Glutamatergic neuron (in vitro differentiated cells): ENCODE measurements around the gene TUBB4A. TPM values are rescaled to one million over a fixed set of nuclear protein-coding genes. Genes with fewer than 3 reads are reported as not detected.
A peak's percentile ranks its signal among the peaks of the same experiment; 100 is the strongest.
"Not testable (repeated sequence)": the region's sequence is repeated elsewhere in the genome, so short reads cannot be mapped to it uniquely, and the experiment has no call there.

Experiments
- DNase-seq: peaks from one replicate; pipeline ENCODE4 v3.0.0; 2022
- H3K27ac Mint-ChIP-seq: one replicate; pipeline ENCODE4 v1.8.0; 2020; ENCODE audit warnings: mild to moderate bottlenecking, mixed read lengths, inconsistent platforms; ENCODE audit not compliant: unreplicated experiment
- H3K27me3 Mint-ChIP-seq: one replicate; pipeline ENCODE4 v1.8.0; 2020; ENCODE audit warnings: mild to moderate bottlenecking, moderate library complexity, mixed read lengths, inconsistent platforms; ENCODE audit not compliant: unreplicated experiment
- H3K36me3 Mint-ChIP-seq: one replicate; pipeline ENCODE4 v1.8.0; 2020; ENCODE audit warnings: mild to moderate bottlenecking, mixed read lengths, inconsistent platforms; ENCODE audit not compliant: unreplicated experiment
- H3K4me1 Mint-ChIP-seq: one replicate; pipeline ENCODE4 v1.8.0; 2020; ENCODE audit warnings: mild to moderate bottlenecking, low read depth, mixed read lengths, inconsistent platforms; ENCODE audit not compliant: unreplicated experiment
- H3K4me3 Mint-ChIP-seq: one replicate; pipeline ENCODE4 v1.8.0; 2020; ENCODE audit warnings: mild to moderate bottlenecking, mixed read lengths, inconsistent platforms; ENCODE audit not compliant: unreplicated experiment
- H3K9me3 Mint-ChIP-seq: one replicate; pipeline ENCODE4 v1.8.0; 2020; ENCODE audit warnings: mild to moderate bottlenecking, moderate library complexity, mixed read lengths, inconsistent platforms; ENCODE audit not compliant: unreplicated experiment
- CTCF ChIP-seq: fragments of 200-600 bp; sonication (generic); IDR thresholded peaks from one replicate; pipeline ENCODE4 v1.5.0; 2021; ENCODE audit not compliant: partially characterized antibody, unreplicated experiment
- long read RNA-seq: library from polyadenylated mRNA; unstranded; transcript quantifications from one replicate; pipeline ENCODE4 v2.0.0, GENCODE V29; 2020; ENCODE audit not compliant: unreplicated experiment
- total RNA-seq: library from RNA; stranded (reverse); fragmentation: NEBNext Ultra II Directional; extraction: Animal tissue kit (Norgen Biotek cat#: 25700); gene quantifications from one replicate; pipeline ENCODE4 v1.2.1, GENCODE V29; 2021; ENCODE audit not compliant: unreplicated experiment

The TUBB4A gene
- 225 TPM for total RNA-seq
- long read RNA-seq, transcript TUBB4A-201 (4 exons, 2,552 nt): major isoform, 12 of 13 reads
- long read RNA-seq, partial matches to known transcripts: 0 of 13 reads
- long read RNA-seq, other reads (novel, unspliced or antisense): 1 of 13 reads

- peaks cover 5% of the 10 kb centered on the region for H3K9me3 Mint-ChIP-seq
- H3K36me3 Mint-ChIP-seq: peaks cover 7% of the 10 kb centered on the region
- H3K4me3 Mint-ChIP-seq: peak within 1 kb of the TSS; percentile 99
- DNase-seq: peak; percentile 80
- peaks cover 10% of the 10 kb centered on the region for H3K27me3 Mint-ChIP-seq
- H3K4me1 Mint-ChIP-seq: peaks cover 4% of the 10 kb centered on the region
- no peak for TF ChIP-seq CTCF
- H3K27ac Mint-ChIP-seq: peak within 1 kb of the TSS; percentile 97
Measured at GRCh38 chr19:6501740-6502648, at the start of gene TUBB4A. Gene TUBB4A (minus strand): TSS chr19:6502309. CDS start chr19:6502212, 97 bp downstream.

- Mint-ChIP-seq H3K27ac (no peak overlapping the region), H3K27me3 (no peaks in the 10 kb centered on the region)
Measured at GRCh38 chr19:6551091-6551490, 49.0 kb upstream of the TUBB4A start.

GRCh38 chr19:6550679-6551078 is 48.6 kb upstream of the TUBB4A start:
- not testable (repeated sequence) for H3K9me3 Mint-ChIP-seq, DNase-seq, H3K27me3 Mint-ChIP-seq, H3K4me3 Mint-ChIP-seq, H3K4me1 Mint-ChIP-seq, H3K36me3 Mint-ChIP-seq, H3K27ac Mint-ChIP-seq

More at GRCh38 chr19:6551091-6551490, 49.0 kb upstream of the TUBB4A start:
- DNase-seq: no peak
- Mint-ChIP-seq H3K4me1 (peaks cover 1% of the 10 kb centered on the region), H3K36me3 (peaks cover 5% of the 10 kb centered on the region), H3K4me3 (no peak overlapping the region), H3K9me3 (peaks cover 9% of the 10 kb centered on the region)
- no peak for TF ChIP-seq CTCF

- H3K9me3 Mint-ChIP-seq: peaks cover 5% of the 10 kb centered on the region
- peaks cover 5% of the 10 kb centered on the region for H3K36me3 Mint-ChIP-seq
- no peaks in the 10 kb centered on the region for H3K27me3 Mint-ChIP-seq
- no peak overlapping the region for H3K4me3 Mint-ChIP-seq
- TF ChIP-seq CTCF: no peak
- H3K27ac Mint-ChIP-seq: no peak overlapping the region
- DNase-seq: no peak
- no peaks in the 10 kb centered on the region for H3K4me1 Mint-ChIP-seq
Measured at GRCh38 chr19:6543866-6544347, 41.8 kb upstream of the TUBB4A start.

GRCh38 chr19:6540918-6541689 is 39.0 kb upstream of the TUBB4A start:
- Mint-ChIP-seq H3K9me3 (peaks cover 4% of the 10 kb centered on the region), H3K27ac (no peak overlapping the region), H3K4me1 (no peaks in the 10 kb centered on the region), H3K4me3 (no peak overlapping the region), H3K27me3 (no peaks in the 10 kb centered on the region), H3K36me3 (no peaks in the 10 kb centered on the region)
- no peak for DNase-seq
- no peak for TF ChIP-seq CTCF
